HepG2 (cell line): ENCODE data around the gene TRMT5.

ENCODE experiments used
- FOXM1 ChIP-seq: sonication (generic); formaldehyde crosslinking; IDR thresholded peaks from 2 replicates; pipeline ENCODE4 v1.5.0; 2020; ENCODE audit warnings: missing genetic modification reagents
- GABPA ChIP-seq, 2 experiments: IDR thresholded peaks; 2 replicates each; pipeline ENCODE4 v1.6.1; 2011 to 2016; ENCODE audit warnings: low read depth in 2 of 2, low read length in 1 of 2, missing biosample characterization in 1 of 2, missing genetic modification characterization in 1 of 2
- IKZF1 ChIP-seq: fragments of 450-650 bp; IDR thresholded peaks from 2 replicates; pipeline ENCODE4 v1.7.1; 2016
- KAT7 ChIP-seq: IDR thresholded peaks from 2 replicates; pipeline ENCODE4 v1.6.1; 2018; ENCODE audit warnings: borderline replicate concordance, missing compliant biosample characterization
- NFIB ChIP-seq: sonication (generic); formaldehyde crosslinking; IDR thresholded peaks from 2 replicates; pipeline ENCODE4 v1.9.0; 2021; ENCODE audit warnings: missing genetic modification reagents, mild to moderate bottlenecking, borderline replicate concordance
- POLR2A ChIP-seq, 2 experiments: IDR thresholded peaks; 2 replicates each; pipeline ENCODE4 v1.6.1; 2011; ENCODE audit warnings: low read depth in 2 of 2, low read length in 2 of 2, mild to moderate bottlenecking in 1 of 2, moderate library complexity in 1 of 2; ENCODE audit not compliant: insufficient read depth in 1 of 2
- YY1 ChIP-seq: IDR thresholded peaks from 2 replicates; pipeline ENCODE4 v1.6.1; 2011; ENCODE audit warnings: low read length, low read depth, moderate library complexity, mild to moderate bottlenecking; ENCODE audit not compliant: insufficient read depth, insufficient replicate concordance
- ZMAT3 ChIP-seq: sonication (generic); formaldehyde crosslinking; conservative IDR thresholded peaks from 2 replicates; pipeline ENCODE4 v1.7.0; 2021; ENCODE audit warnings: missing genetic modification reagents
- ZNF343 ChIP-seq: sonication (generic); formaldehyde crosslinking; IDR thresholded peaks from 2 replicates; pipeline ENCODE4 v1.4.0; 2020; ENCODE audit warnings: mild to moderate bottlenecking, missing genetic modification reagents
- TF ChIP-seq, protein P1 (sequence below): sonication (generic); formaldehyde crosslinking; conservative IDR thresholded peaks from 2 replicates; pipeline ENCODE4 v1.8.0; 2022; ENCODE audit warnings: low read depth, missing genetic modification reagents
- TF ChIP-seq, protein P2 (sequence below): sonication (generic); formaldehyde crosslinking; IDR thresholded peaks from 2 replicates; pipeline ENCODE4 v1.4.0; 2020; ENCODE audit warnings: missing genetic modification reagents

DNA sequence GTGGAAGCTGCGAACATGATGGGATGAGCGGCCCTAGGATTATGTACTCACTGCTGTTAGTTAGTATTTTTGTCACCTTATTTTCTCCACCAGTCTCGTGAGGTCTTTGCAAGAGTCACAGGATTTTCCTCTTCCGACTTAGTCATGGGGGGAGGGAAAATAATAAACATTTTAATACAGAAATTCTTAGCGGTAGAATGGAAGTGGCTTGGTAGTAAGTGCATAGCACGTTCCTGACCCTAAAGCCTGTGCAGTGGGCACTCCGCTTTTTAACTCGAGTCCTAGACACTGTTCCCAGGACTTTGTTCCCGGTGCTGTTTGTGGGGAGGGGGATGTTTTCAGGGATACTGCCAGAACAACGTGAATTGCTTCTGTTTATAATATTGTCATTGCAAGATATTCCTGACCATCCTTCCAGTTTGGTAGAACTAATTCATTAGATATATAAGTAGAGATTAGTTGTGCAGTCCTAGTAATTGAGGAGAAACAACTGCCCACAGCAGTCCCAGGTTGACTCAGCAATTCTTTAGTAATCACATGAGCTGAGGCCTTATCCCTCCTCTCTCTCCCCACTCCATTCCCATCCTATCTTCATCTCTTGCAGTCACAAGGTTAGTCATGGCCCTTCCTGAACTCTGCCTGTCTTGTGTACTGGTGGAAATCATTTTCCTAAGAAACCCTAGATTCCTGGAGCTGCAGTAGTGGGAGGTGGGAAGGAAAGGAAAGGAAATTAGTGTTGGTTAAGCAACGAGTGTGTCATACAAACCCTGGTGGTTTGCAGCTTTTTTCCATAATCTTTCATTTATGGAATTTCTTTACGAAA is 965 bp upstream of the TRMT5 start:
- no peak for TF ChIP-seq IKZF1
- TF ChIP-seq, protein P1, sequence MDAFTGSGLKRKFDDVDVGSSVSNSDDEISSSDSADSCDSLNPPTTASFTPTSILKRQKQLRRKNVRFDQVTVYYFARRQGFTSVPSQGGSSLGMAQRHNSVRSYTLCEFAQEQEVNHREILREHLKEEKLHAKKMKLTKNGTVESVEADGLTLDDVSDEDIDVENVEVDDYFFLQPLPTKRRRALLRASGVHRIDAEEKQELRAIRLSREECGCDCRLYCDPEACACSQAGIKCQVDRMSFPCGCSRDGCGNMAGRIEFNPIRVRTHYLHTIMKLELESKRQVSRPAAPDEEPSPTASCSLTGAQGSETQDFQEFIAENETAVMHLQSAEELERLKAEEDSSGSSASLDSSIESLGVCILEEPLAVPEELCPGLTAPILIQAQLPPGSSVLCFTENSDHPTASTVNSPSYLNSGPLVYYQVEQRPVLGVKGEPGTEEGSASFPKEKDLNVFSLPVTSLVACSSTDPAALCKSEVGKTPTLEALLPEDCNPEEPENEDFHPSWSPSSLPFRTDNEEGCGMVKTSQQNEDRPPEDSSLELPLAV (CRISPR knock-in tag), result no peak
- no peak for TF ChIP-seq ZMAT3 (CRISPR knock-in tag)
- no peak; a peak in 1 of 4 replicates for TF ChIP-seq POLR2A (IDR thresholded peaks at IDR 0.05; ENCODE audit: insufficient read depth in 1 of 2, low read depth in 2 of 2, low read length in 2 of 2)
- TF ChIP-seq GABPA (IDR thresholded peaks at IDR 0.05; ENCODE audit: low read depth, low read length), result no peak
- no peak for TF ChIP-seq GABPA (CRISPR knock-in tag; IDR thresholded peaks at IDR 0.05; ENCODE audit: low read depth)
- no peak for TF ChIP-seq NFIB (CRISPR knock-in tag)
- no peak for TF ChIP-seq ZNF343 (CRISPR knock-in tag)
- TF ChIP-seq YY1, result no peak
- TF ChIP-seq KAT7, result no peak
- TF ChIP-seq, protein P2, sequence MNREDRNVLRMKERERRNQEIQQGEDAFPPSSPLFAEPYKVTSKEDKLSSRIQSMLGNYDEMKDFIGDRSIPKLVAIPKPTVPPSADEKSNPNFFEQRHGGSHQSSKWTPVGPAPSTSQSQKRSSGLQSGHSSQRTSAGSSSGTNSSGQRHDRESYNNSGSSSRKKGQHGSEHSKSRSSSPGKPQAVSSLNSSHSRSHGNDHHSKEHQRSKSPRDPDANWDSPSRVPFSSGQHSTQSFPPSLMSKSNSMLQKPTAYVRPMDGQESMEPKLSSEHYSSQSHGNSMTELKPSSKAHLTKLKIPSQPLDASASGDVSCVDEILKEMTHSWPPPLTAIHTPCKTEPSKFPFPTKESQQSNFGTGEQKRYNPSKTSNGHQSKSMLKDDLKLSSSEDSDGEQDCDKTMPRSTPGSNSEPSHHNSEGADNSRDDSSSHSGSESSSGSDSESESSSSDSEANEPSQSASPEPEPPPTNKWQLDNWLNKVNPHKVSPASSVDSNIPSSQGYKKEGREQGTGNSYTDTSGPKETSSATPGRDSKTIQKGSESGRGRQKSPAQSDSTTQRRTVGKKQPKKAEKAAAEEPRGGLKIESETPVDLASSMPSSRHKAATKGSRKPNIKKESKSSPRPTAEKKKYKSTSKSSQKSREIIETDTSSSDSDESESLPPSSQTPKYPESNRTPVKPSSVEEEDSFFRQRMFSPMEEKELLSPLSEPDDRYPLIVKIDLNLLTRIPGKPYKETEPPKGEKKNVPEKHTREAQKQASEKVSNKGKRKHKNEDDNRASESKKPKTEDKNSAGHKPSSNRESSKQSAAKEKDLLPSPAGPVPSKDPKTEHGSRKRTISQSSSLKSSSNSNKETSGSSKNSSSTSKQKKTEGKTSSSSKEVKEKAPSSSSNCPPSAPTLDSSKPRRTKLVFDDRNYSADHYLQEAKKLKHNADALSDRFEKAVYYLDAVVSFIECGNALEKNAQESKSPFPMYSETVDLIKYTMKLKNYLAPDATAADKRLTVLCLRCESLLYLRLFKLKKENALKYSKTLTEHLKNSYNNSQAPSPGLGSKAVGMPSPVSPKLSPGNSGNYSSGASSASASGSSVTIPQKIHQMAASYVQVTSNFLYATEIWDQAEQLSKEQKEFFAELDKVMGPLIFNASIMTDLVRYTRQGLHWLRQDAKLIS (CRISPR knock-in tag), result no peak
- no peak for TF ChIP-seq FOXM1 (CRISPR knock-in tag)
